Skin of body (tissue), 2 donors: ENCODE results near the gene MTRF1. TPM values are rescaled to one million over a fixed set of nuclear protein-coding genes. Genes with fewer than 3 reads are reported as not detected.
"Not testable (repeated sequence)": the region's sequence is repeated elsewhere in the genome, so short reads cannot be mapped to it uniquely, and the experiment has no call there.

Experiments
- DNase-seq: peaks from one replicate; lab custom pipeline; 2025; lab: John Stamatoyannopoulos, UW
- total RNA-seq: library from RNA; depleted of rRNA; stranded (reverse); fragments of >200 nt; gene quantifications from one replicate; pipeline ENCODE4 v1.2.3, GENCODE V29; 2014

The MTRF1 gene
- total RNA-seq, 1 donor from 2014 or later, result 11.0 TPM

DNA sequence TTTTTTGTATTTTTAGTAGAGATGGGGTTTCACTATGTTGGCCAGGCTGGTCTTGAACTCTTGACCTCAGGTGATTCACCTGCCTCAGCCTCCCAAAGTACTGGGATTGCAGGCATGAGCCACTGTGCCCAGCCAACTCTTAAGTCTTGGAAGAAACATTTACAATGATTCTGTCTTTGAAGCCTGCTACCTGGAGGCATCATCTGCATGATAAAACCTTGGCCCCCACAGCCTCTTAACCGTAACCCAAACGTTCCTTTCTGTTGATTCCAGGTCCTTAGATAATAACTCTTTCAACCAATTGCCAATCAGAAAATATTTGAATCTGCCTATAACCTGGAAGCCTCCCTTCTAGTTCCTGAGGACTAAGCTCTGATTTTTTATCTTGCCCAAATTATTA, 15.8 kb upstream of the MTRF1 start:
- not testable (repeated sequence) for DNase-seq

- no peak for DNase-seq
Measured at GRCh38 chr13:41276824-41277223, 13.4 kb upstream of the MTRF1 start.

GRCh38 chr13:41274881-41275280, 11.5 kb upstream of the MTRF1 start:
- no peak for DNase-seq

GRCh38 chr13:41273831-41274441, 10.6 kb upstream of the MTRF1 start:
- no peak for DNase-seq

DNA sequence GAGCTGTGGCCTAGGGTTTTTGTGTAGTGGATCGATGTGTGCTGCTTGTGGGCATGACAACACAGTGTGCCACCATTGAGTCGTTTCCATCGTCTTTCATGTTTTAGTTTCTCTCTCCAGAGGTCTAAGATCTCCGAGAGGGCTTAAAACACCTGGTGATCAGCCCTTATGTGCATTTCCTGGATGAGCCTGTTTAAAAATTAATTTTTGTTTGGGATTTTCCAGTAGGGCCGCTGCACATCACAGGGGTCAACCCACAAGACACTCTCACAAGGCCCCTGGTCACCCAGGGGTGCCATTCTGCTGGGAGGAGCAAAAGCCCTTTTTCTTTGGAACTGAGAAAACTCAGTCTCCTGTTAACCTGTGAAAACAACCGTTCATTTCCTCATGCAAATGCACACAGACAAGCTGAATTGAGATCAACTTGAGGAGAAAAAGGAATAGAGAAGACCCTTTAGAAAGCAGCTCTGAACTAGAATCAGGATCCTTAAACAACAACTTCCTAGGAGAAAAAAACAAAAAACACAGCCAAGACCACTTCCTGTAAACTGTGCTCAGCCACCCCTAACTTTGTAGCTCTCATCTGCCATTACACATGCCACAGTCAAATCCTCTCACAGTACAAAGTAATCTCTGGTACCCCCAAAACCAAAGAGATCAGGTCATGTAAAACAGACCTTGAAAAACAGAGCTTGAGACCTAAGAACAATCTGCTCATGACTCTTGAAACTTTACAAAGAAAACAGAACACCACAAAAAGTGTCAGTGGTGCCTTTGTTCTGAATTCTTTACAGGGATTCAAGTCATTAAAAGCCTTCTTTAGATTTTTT, 8.3 kb upstream of the MTRF1 start:
- DNase-seq, result no peak

DNA sequence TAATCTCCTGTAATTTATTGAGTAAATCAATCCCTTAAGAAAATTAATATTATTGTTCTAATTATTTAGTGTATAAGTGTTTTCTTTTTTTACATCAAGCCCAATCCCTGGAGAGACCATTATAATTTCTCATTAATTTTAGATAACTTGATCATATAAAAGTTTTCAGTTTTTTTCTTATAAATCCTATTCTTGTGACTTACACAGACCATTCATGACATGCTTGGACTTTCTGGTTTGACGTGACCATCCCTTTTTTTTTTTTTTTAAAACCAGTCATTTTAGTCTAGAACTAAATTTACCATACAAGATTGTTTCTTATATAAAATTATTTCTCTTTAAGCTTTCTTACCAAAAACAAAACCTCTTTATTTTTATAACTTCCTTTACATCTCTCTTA, 5.4 kb upstream of the MTRF1 start:
- no peak for DNase-seq

DNA sequence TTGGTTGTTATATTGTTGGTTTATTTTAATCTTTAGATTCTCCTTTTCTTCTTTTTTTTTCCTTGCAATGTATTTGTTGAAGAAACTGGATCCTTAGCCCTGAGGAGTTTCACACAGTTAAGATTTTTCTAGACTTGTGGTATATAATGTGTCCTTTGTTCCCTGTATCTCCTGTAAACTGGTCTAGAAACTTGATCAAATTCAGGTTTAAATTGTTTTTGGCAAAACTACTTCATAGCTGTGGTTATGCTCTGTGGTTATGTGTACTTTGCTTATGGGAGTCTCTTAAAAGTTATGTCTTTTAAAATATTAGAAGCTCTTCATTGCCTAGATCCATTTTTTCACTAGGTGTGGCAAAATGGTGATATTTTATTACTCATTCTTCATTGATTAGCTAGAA, 3.7 kb upstream of the MTRF1 start:
- no peak for DNase-seq

DNA sequence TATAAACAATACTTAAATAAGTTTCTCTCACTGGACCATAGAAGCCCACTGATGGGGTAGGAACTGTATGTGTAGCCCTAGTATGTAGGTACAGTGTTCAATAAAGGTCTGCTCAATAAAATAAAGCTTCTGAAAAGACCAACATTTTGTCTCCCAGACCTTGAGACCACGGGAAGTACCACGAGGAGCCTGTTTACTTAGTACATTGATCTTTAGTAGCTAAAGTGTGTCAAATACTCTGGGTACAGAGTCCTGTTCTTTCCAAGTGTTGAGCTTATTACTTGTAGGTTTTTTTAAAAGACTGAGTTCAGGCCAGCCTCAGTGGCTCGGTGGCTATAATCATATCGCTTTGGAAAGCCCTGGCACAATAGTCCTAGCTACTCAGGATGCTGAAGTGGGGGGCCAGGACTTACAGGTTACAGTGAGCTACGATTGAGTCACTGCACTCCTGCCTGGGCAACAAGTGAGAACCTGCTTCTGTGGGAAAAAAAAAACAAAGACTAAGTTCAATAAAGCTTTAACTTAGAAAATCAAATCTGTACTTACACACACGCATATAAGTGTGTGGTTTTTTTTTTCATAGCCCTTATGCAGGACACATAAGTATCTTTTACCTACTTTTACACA, 3.4 kb downstream of the MTRF1 start:
- DNase-seq, result no peak

- DNase-seq, result no peak
Measured at GRCh38 chr13:41257535-41257934, 5.8 kb downstream of the MTRF1 start.

DNA sequence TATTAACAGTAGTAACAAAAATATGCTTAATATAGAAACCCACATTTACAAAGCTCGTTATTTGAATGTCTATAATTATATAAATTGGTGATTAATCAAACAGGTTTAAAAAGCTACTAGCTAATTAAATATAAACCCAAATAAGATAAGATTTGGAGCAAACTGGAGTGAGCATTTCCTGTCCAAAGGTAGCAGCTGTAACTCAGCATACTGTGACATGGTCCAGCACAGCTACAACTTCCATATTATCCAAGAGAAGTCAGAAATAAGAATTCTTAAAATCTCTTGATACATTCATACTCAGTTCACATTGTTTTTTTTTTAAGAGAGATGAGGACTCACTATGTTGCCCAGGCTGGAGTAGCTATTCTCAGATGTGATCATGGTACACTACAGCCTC, 8.5 kb downstream of the MTRF1 start:
- no peak for DNase-seq

DNA sequence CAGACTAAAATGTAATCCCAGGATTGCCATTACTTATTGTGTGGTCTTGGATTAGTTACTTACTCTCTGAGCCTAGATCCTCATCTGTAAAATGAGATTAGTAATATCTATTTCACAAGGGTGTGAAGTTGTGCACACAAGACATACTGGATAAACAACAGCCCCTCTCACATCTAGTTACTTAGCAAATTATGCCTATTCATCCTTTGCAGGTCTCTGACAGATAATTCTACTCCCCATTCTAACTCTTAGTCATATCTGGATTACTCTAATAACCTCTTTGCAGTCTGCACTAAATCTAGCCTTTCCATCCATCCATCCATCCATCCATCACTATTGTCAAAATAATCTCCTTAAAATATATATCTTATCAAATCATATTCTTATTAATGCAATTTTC, 12.4 kb downstream of the MTRF1 start:
- DNase-seq, result no peak

DNA sequence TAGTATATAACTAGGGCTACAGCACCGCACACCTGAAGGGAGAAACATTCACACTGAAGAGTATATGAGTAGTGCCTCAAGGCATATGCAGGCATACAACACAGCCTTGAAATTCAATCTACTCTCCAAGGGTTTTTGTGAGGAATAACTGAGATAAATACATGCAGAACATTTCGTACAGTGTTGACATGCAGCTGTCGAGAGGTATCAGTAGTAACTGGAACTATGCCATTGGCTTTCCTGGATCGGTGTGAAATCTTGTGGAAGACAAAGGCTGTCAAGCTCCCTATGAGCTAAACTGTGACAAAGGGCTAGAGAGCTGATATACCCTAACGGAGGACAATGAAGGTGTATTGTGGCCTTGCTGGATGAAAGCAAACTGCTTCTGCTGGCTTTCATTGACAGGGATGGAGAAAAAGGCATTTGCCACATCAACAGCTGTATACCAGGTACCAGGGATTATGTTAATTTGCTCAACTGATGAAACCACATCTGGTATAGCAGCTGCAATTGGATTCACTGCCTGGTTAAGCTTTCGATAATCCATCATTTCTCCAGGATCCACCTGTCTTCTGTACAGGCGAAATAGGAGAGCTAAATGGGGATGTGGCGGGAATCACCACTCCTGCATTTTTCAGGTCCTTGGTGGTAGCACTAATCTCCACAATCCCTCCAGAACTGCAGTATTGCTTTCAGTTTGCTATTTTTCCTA, 16.3 kb downstream of the MTRF1 start:
- no peak for DNase-seq

- DNase-seq, result no peak
Measured at GRCh38 chr13:41244556-41244955, 18.8 kb downstream of the MTRF1 start.

GRCh38 chr13:41241626-41242025, 21.8 kb downstream of the MTRF1 start:
- no peak for DNase-seq

DNA sequence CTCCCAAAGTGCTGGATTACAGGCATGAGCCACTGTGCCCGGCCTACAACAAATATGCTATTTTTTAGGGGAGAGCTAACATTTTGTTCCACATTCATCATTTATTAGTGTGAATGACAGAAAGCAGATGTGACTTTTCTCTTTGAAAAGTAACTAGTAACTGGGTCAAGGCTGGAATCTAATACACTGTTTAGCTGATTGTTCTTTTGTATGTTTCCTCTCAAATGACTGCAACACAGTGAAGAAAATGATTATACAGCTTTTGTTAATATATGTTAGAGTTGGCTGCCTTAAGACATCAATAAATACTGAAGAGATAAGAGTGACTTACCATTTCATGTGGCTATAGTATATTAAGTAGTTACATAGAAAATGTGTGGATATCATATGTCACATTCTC, 27.0 kb downstream of the MTRF1 start:
- no peak for DNase-seq

- no peak for DNase-seq
Measured at GRCh38 chr13:41232578-41233480, 30.5 kb downstream of the MTRF1 start.

DNA sequence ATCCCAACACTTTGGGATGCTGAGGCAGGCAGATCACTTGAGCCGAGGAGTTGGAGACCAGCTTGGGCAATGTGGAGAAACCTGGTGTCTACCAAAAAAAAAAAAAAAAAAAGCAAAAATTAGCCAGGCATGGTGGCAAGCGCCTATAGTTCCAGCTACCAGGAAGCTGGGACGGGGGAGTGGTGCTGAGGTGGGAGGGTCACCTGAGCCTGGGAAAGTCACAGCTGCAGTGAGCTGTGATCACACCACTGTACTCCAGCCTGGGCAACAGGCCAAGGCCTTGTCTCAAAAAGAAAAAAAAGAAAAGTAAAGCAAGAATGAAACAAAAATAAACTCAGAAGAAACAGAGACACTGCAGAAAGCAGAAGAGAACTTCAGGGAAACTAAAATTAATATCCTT, 31.6 kb downstream of the MTRF1 start:
- no peak for DNase-seq

DNA sequence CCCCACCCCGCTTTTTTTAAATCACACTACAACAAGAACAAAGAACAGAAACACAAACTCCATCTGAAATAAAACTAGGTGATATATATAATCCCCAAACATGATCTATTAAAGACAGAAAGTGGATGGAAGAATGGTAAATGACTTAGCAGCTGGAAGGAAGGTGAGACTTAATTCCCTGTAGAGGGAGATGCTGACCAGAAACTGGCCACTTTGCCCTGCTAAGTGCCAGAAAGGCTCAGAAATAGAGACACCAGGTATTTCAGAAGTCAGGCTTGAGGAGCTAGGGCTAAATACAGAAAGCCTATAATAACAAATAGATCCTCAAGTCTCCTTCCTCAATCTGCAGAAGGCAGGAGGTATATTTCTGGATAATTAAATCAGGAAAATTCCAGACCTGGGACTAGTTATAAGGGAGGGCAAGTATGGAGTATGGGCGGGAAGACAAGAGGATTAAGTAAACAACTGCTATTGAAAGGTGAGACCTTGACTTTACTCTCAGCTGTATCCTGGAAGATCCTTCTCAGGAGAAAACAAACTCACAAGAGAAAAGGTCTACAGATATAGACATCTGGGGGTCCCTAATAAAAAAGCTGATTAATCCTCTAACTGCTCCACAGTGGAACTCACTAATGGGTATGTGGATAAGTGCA, 32.2 kb downstream of the MTRF1 start:
- DNase-seq, result no peak

DNA sequence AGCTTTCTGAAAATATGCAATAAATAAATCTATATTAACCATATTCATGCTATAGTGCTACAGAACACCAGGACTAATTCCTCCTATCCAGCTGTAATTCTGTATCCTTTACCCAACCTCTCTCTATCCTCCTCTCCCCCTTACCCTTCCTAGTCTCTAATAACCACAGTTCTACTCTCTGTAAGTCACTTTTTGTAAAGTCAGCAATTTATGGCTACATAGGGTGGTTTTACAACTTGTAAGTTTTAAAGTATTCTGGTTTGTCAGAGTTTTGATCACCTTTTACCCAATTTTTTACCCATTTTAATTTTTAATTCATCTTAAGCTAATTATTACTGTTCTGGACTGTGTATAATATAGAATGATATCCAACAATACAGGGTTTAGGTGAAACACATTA, 34.0 kb downstream of the MTRF1 start:
- DNase-seq, result no peak
